ENCODE data around the gene LYPLA2.

- TF ChIP-seq, protein P1, sequence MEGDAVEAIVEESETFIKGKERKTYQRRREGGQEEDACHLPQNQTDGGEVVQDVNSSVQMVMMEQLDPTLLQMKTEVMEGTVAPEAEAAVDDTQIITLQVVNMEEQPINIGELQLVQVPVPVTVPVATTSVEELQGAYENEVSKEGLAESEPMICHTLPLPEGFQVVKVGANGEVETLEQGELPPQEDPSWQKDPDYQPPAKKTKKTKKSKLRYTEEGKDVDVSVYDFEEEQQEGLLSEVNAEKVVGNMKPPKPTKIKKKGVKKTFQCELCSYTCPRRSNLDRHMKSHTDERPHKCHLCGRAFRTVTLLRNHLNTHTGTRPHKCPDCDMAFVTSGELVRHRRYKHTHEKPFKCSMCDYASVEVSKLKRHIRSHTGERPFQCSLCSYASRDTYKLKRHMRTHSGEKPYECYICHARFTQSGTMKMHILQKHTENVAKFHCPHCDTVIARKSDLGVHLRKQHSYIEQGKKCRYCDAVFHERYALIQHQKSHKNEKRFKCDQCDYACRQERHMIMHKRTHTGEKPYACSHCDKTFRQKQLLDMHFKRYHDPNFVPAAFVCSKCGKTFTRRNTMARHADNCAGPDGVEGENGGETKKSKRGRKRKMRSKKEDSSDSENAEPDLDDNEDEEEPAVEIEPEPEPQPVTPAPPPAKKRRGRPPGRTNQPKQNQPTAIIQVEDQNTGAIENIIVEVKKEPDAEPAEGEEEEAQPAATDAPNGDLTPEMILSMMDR (IDR thresholded peaks at IDR 0.05; ENCODE audit: insufficient read depth, low read length, poor library complexity, severe bottlenecking) = no peak
- no peak for TF ChIP-seq EZH2phosphoT487 (conservative IDR thresholded peaks at IDR 0.05; ENCODE audit: low read length)
Observed at GRCh38 chr1:23774174-23774880, 16.6 kb upstream of the LYPLA2 start.
